ENCODE data around the gene PLTP.

The PLTP gene

DNA sequence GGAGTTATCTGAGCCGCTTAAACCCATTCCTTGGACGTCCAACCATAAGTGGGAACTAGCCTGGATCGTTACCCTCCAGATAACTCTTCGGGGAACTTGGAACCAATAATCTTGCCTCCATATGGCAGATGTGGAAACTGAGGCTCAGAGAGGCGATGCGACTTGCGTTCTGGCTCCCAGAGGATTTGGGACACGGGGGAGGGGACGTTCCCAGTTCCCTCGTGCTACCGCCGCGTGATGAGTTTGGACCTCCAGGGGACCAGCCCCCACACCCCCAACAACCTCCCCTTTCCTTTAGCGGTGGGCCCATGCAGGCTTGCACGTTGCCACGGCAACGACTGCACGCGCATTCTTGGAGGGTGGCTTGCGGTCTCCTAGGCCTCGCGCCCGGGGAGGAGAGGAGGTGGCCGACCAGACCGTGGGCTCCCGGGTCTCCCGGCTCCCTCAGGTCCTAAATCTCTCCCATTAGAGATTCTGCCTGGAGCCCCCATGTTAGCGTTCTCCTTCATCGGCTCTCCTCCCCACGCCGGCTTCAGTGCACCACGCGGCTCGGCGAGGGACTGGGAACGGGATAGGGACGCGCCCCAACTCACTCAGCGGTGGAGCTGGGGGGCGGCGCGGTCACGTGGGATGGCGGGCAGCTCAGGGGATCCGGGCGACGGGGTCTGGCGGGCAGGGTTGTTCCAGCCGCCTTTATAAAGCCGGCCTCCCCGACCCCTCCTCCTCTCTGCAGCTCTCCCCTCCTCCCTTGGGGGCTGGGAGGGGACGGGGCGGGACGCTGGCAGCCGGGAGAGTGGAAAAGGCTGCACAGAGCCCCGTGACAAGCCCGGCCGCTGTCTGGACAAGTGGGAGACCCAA, at the start of gene PLTP:
Gene PLTP, minus strand, starts transcription at position 670 of the 858 bp plus-strand sequence. CDS start 703 bp downstream, outside the sequence.
- Histone ChIP-seq H3K9me3 (ENCODE audit: control insufficient read depth, low read length) (no peaks in the 10 kb centered on the region), H3K36me3 (ENCODE audit: control insufficient read depth, insufficient read depth, low read length) (no peaks in the 10 kb centered on the region), H3K4me2 (ENCODE audit: low read length) (peak within 1 kb of the TSS; percentile 32), H3K79me2 (no peaks in the 10 kb centered on the region), H3K27ac (peak within 1 kb of the TSS; percentile 29), H3K9ac (peak within 1 kb of the TSS; percentile 22), H3K4me3 (ENCODE audit: low read depth, low read length) (peak within 1 kb of the TSS; percentile 31), H2AFZ (peak within 1 kb of the TSS; percentile 94), H3K4me1 (peaks cover 8% of the 10 kb centered on the region), H3K27me3 (ENCODE audit: control insufficient read depth, insufficient read depth, low read length) (no peaks in the 10 kb centered on the region)
- TF ChIP-seq, protein P1, sequence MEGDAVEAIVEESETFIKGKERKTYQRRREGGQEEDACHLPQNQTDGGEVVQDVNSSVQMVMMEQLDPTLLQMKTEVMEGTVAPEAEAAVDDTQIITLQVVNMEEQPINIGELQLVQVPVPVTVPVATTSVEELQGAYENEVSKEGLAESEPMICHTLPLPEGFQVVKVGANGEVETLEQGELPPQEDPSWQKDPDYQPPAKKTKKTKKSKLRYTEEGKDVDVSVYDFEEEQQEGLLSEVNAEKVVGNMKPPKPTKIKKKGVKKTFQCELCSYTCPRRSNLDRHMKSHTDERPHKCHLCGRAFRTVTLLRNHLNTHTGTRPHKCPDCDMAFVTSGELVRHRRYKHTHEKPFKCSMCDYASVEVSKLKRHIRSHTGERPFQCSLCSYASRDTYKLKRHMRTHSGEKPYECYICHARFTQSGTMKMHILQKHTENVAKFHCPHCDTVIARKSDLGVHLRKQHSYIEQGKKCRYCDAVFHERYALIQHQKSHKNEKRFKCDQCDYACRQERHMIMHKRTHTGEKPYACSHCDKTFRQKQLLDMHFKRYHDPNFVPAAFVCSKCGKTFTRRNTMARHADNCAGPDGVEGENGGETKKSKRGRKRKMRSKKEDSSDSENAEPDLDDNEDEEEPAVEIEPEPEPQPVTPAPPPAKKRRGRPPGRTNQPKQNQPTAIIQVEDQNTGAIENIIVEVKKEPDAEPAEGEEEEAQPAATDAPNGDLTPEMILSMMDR (IDR thresholded peaks at IDR 0.05), result no peak

DNA sequence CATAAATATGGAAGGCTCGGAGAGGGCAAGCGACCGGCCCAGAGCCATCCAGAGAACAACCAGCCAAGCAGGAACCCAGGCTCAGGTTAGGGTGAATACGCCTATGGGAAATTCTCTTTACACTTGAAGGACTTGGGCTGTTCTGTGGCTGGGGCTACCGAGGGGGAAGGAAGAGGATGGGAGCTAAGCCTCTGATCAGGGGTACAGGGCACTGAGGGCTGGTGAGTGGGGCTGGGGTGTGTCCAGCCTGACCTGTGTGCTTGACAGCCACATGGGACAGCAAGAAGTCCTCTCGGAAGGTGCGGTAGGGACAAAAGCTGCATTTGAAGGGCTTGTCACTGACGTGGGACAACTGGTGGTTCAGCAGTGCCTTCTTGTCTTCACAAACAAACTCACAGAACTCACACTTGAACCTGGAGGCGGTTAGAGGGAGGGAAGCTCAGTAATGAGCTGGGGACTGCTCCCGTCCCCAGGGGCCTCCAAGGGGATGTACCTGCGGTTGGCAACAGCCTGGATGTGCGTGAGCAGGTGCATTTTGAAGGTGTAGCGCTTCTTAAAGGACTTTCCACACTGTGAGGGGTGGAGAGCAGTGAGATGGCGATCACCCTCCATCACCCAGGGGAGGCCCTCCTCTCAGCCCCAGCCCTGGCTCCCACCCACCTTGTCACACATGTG, 48.1 kb upstream of the PLTP start:
- TF ChIP-seq, protein P1 (IDR thresholded peaks at IDR 0.05), result no peak
- Histone ChIP-seq H3K36me3 (ENCODE audit: control insufficient read depth, insufficient read depth, low read length) (no peaks in the 10 kb centered on the region), H3K27ac (no peak overlapping the region), H3K4me2 (ENCODE audit: low read length) (no peak overlapping the region), H3K9me3 (ENCODE audit: control insufficient read depth, low read length) (no peaks in the 10 kb centered on the region), H2AFZ (no peak overlapping the region), H3K27me3 (ENCODE audit: control insufficient read depth, insufficient read depth, low read length) (no peaks in the 10 kb centered on the region), H3K79me2 (no peaks in the 10 kb centered on the region), H3K4me1 (no peaks in the 10 kb centered on the region), H3K4me3 (ENCODE audit: low read depth, low read length) (no peak overlapping the region), H3K9ac (no peak overlapping the region)

DNA sequence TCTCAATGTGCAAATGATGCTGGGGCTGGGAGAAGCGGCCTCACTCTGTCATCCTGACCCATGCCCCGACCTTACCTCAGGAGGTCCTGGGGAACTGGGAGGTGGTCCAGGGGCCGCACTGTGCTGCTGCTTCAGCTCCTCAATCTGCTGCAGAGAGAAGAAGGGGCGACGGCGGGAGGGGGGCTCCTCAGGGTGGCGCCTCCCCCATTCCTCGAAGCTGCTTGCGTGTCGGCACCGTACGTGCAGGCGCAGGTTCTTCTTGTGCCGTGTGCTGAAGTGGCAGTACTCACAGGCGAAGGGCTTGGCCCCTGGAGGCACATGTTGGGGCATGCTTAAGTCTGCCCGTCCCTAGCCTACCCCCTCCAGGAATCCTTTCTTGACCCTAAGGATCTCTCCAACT, 47.2 kb upstream of the PLTP start:
- no peak overlapping the region for H3K9ac ChIP-seq
- H3K4me1 ChIP-seq, result no peaks in the 10 kb centered on the region
- no peak overlapping the region for H3K27ac ChIP-seq
- H2AFZ ChIP-seq, result no peak overlapping the region
- no peaks in the 10 kb centered on the region for H3K79me2 ChIP-seq
- no peak overlapping the region for H3K4me3 ChIP-seq (ENCODE audit: low read depth, low read length)
- TF ChIP-seq, protein P1 (IDR thresholded peaks at IDR 0.05), result no peak
- H3K4me2 ChIP-seq (ENCODE audit: low read length), result no peak overlapping the region
- no peaks in the 10 kb centered on the region for H3K27me3 ChIP-seq (ENCODE audit: control insufficient read depth, insufficient read depth, low read length)
- no peaks in the 10 kb centered on the region for H3K36me3 ChIP-seq (ENCODE audit: control insufficient read depth, insufficient read depth, low read length)
- no peaks in the 10 kb centered on the region for H3K9me3 ChIP-seq (ENCODE audit: control insufficient read depth, low read length)

DNA sequence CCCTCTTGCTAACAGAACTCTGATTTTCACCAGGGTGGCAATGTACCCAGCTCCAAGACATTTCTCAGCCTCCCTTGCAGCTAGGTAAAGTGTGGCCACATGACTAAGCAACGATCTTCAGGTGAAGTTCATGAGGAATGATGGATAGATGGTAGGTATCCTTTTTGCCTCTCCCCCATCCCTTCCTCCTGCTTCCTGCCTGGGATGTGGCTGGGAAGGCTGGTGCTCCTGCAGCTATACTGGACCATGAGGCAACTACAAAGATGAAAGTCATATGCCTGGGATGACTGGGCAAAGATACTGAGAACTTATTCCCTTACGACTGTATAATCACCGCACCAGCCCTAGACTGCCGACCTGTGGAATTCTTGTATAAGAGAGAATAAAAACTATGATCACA, 46.6 kb upstream of the PLTP start:
- no peak overlapping the region for H2AFZ ChIP-seq
- H3K9ac ChIP-seq, result no peak overlapping the region
- no peaks in the 10 kb centered on the region for H3K9me3 ChIP-seq (ENCODE audit: control insufficient read depth, low read length)
- TF ChIP-seq, protein P1 (IDR thresholded peaks at IDR 0.05), result no peak
- no peaks in the 10 kb centered on the region for H3K79me2 ChIP-seq
- H3K4me1 ChIP-seq, result no peaks in the 10 kb centered on the region
- H3K27me3 ChIP-seq (ENCODE audit: control insufficient read depth, insufficient read depth, low read length), result no peaks in the 10 kb centered on the region
- H3K4me3 ChIP-seq (ENCODE audit: low read depth, low read length), result no peak overlapping the region
- no peaks in the 10 kb centered on the region for H3K36me3 ChIP-seq (ENCODE audit: control insufficient read depth, insufficient read depth, low read length)
- H3K27ac ChIP-seq, result no peak overlapping the region
- H3K4me2 ChIP-seq (ENCODE audit: low read length), result no peak overlapping the region
